ENCODE results near the gene AKT2. TPM values are rescaled to one million over a fixed set of nuclear protein-coding genes. Genes with fewer than 3 reads are reported as not detected.

AKT2 gene
- total and polyA plus RNA-seq, 2 donors from 2014 or later, result 75.0 to 154 TPM

- intact Hi-C loops (cut with DNase I), result no loop called here
- Histone ChIP-seq H3K27ac (ENCODE audit: low read depth in 2 of 2, low read length in 2 of 2) (no peak overlapping the region), H3K4me1 (ENCODE audit: control insufficient read depth in 2 of 3, insufficient read depth in 2 of 3, low read depth in 1 of 3, low read length in 3 of 3) (no peaks in the 10 kb centered on the region), H3K36me3 (ENCODE audit: control insufficient read depth in 2 of 3, insufficient read depth in 3 of 3, low read length in 3 of 3) (no peaks in the 10 kb centered on the region), H3K27me3 (ENCODE audit: control insufficient read depth, insufficient read depth, low read length) (no peaks in the 10 kb centered on the region), H3K4me3 (ENCODE audit: low read length in 3 of 3) (no peak overlapping the region), H3K9ac (ENCODE audit: low read length in 3 of 3) (no peak overlapping the region), H3K9me3 (ENCODE audit: control insufficient read depth in 2 of 3, insufficient read depth in 1 of 3, low read length in 3 of 3) (no peaks in the 10 kb centered on the region)
- no peak for DNase-seq
- no peak for FAIRE-seq
- TF ChIP-seq CTCF (IDR thresholded peaks at IDR 0.05; ENCODE audit: borderline replicate concordance, extremely low read depth, insufficient read depth), result no peak
These were observed 15.5 kb upstream of the AKT2 start for GRCh38 chr19:40300668-40301067.

- H3K27me3 ChIP-seq (ENCODE audit: control insufficient read depth, insufficient read depth, low read length), result no peaks in the 10 kb centered on the region
These were observed 12.9 kb upstream of the AKT2 start for GRCh38 chr19:40298026-40298425.

GRCh38 chr19:40294560-40294959 is 9.4 kb upstream of the AKT2 start:
- intact Hi-C loops (cut with DNase I), result no loop called here
- no peak for DNase-seq
- no peak overlapping the region for H3K4me3 ChIP-seq (ENCODE audit: low read length in 3 of 3)
- no peak for FAIRE-seq
- H3K27ac ChIP-seq (ENCODE audit: low read depth in 2 of 2, low read length in 2 of 2), result no peak overlapping the region
- TF ChIP-seq CTCF (IDR thresholded peaks at IDR 0.05; ENCODE audit: borderline replicate concordance, extremely low read depth, insufficient read depth), result no peak
- no peak overlapping the region for H3K9ac ChIP-seq (ENCODE audit: low read length in 3 of 3)
- no peaks in the 10 kb centered on the region for H3K36me3 ChIP-seq (ENCODE audit: control insufficient read depth in 2 of 3, insufficient read depth in 3 of 3, low read length in 3 of 3)
- H3K27me3 ChIP-seq (ENCODE audit: control insufficient read depth, insufficient read depth, low read length), result no peaks in the 10 kb centered on the region
- no peaks in the 10 kb centered on the region for H3K4me1 ChIP-seq (ENCODE audit: control insufficient read depth in 2 of 3, insufficient read depth in 2 of 3, low read depth in 1 of 3, low read length in 3 of 3)
- H3K9me3 ChIP-seq (ENCODE audit: control insufficient read depth in 2 of 3, insufficient read depth in 1 of 3, low read length in 3 of 3), result no peaks in the 10 kb centered on the region

More at GRCh38 chr19:40298026-40298425, 12.9 kb upstream of the AKT2 start:
- intact Hi-C loops (cut with DNase I), result no loop called here
- Histone ChIP-seq H3K27ac (ENCODE audit: low read depth in 2 of 2, low read length in 2 of 2) (no peak overlapping the region), H3K9me3 (ENCODE audit: control insufficient read depth in 2 of 3, insufficient read depth in 1 of 3, low read length in 3 of 3) (no peaks in the 10 kb centered on the region), H3K4me1 (ENCODE audit: control insufficient read depth in 2 of 3, insufficient read depth in 2 of 3, low read depth in 1 of 3, low read length in 3 of 3) (no peaks in the 10 kb centered on the region), H3K9ac (ENCODE audit: low read length in 3 of 3) (no peak overlapping the region), H3K4me3 (ENCODE audit: low read length in 3 of 3) (no peak overlapping the region), H3K36me3 (ENCODE audit: control insufficient read depth in 2 of 3, insufficient read depth in 3 of 3, low read length in 3 of 3) (no peaks in the 10 kb centered on the region)
- DNase-seq (no peak), FAIRE-seq (no peak)
- no peak for TF ChIP-seq CTCF (IDR thresholded peaks at IDR 0.05; ENCODE audit: borderline replicate concordance, extremely low read depth, insufficient read depth)

GRCh38 chr19:40286971-40287421 is 1.9 kb upstream of the AKT2 start:
- no peak for DNase-seq
- Histone ChIP-seq H3K27ac (ENCODE audit: low read depth in 2 of 2, low read length in 2 of 2) (no peak overlapping the region), H3K36me3 (ENCODE audit: control insufficient read depth in 2 of 3, insufficient read depth in 3 of 3, low read length in 3 of 3) (no peaks in the 10 kb centered on the region), H3K27me3 (ENCODE audit: control insufficient read depth, insufficient read depth, low read length) (no peaks in the 10 kb centered on the region), H3K4me1 (ENCODE audit: control insufficient read depth in 2 of 3, insufficient read depth in 2 of 3, low read depth in 1 of 3, low read length in 3 of 3) (peaks cover 7 to 20% (median 19%) of the 10 kb centered on the region in 3 donors), H3K4me3 (ENCODE audit: low read length in 3 of 3) (no peak overlapping the region), H3K9ac (ENCODE audit: low read length in 3 of 3) (no peak overlapping the region), H3K9me3 (ENCODE audit: control insufficient read depth in 2 of 3, insufficient read depth in 1 of 3, low read length in 3 of 3) (no peaks in the 10 kb centered on the region)
- no peak for FAIRE-seq
- intact Hi-C loops (cut with DNase I), result no loop called here
- no peak for TF ChIP-seq CTCF (IDR thresholded peaks at IDR 0.05; ENCODE audit: borderline replicate concordance, extremely low read depth, insufficient read depth)
